Natural killer cell (primary cell): Measurements from ENCODE around the gene PTPRK. TPM values are rescaled to one million over a fixed set of nuclear protein-coding genes. Genes with fewer than 3 reads are reported as not detected.

Experiments used
- ATAC-seq, 3 donors: fragments of 150-1000 bp in 2 of 3; fragments of 200-7000 bp in 1 of 3; cut with Tn5 transposase; 1 replicate in 1 of 3; 2 replicates in 2 of 3; pipeline ENCODE4 v1.10.0; 2021; ENCODE audit warnings: mild to moderate bottlenecking in 2 of 3, moderate library complexity in 2 of 3
- DNase-seq, 2 donors: peaks; one replicate each; pipeline versions ENCODE4 v3.0.0 to v3.0.0-alpha.2; 2013 to 2021; ENCODE audit warnings: mixed read lengths in 1 of 2
- H3K27ac ChIP-seq: one replicate; pipeline ENCODE4 v1.5.1; 2013; ENCODE audit warnings: mild to moderate bottlenecking, low read length
- H3K27me3 ChIP-seq: one replicate; pipeline ENCODE4 v1.6.1; 2013; ENCODE audit warnings: low read length; ENCODE audit not compliant: control insufficient read depth, insufficient read depth
- H3K36me3 ChIP-seq: one replicate; pipeline ENCODE4 v1.6.1; 2013; ENCODE audit warnings: low read length; ENCODE audit not compliant: control insufficient read depth, insufficient read depth
- H3K4me1 ChIP-seq: one replicate; pipeline ENCODE4 v1.6.1; 2013; ENCODE audit warnings: low read length; ENCODE audit not compliant: control insufficient read depth, insufficient read depth
- H3K4me3 ChIP-seq: one replicate; pipeline ENCODE4 v1.5.1; 2013; ENCODE audit warnings: low read length
- H3K9me3 ChIP-seq: one replicate; pipeline ENCODE4 v1.6.1; 2013; ENCODE audit warnings: low read length; ENCODE audit not compliant: control insufficient read depth, insufficient read depth
- H3K27ac Mint-ChIP-seq, 2 donors: one replicate each; pipeline ENCODE4 v1.8.0; 2022; ENCODE audit warnings: mild to moderate bottlenecking in 2 of 2, mixed read lengths in 2 of 2, moderate library complexity in 1 of 2
- H3K27me3 Mint-ChIP-seq, 2 donors: one replicate each; pipeline ENCODE4 v1.8.0; 2022; ENCODE audit warnings: low read depth in 2 of 2, mixed read lengths in 2 of 2
- H3K36me3 Mint-ChIP-seq: one replicate; pipeline ENCODE4 v1.8.0; 2022; ENCODE audit warnings: mixed read lengths
- H3K4me1 Mint-ChIP-seq, 2 donors: one replicate each; pipeline ENCODE4 v1.8.0; 2022; ENCODE audit warnings: mixed read lengths in 2 of 2
- H3K4me3 Mint-ChIP-seq: one replicate; pipeline ENCODE4 v1.8.0; 2022; ENCODE audit warnings: mild to moderate bottlenecking, moderate library complexity, mixed read lengths
- H3K9me3 Mint-ChIP-seq, 2 donors: one replicate each; pipeline ENCODE4 v1.8.0; 2022; ENCODE audit warnings: mixed read lengths in 2 of 2
- CTCF ChIP-seq: fragments of 200-600 bp; IDR thresholded peaks from one replicate; pipeline ENCODE4 v1.8.0; 2022; ENCODE audit warnings: antibody characterized with exemption
- WGBS: methylation state at CpG from one replicate; pipeline ENCODE4 v1.1.7; 2013; ENCODE audit warnings: missing lambda C conversion rate; ENCODE audit not compliant: insufficient coverage; 5-methylcytosine and 5-hydroxymethylcytosine counted together
- intact Hi-C: fragments of 100-400 bp; cut with micrococcal nuclease; formaldehyde crosslinking; loops from one replicate; pipeline ENCODE4 v1.14.2; 2022
- total RNA-seq, 4 donors: library from RNA; stranded (reverse); fragments of 120-200 nt in 1 of 4; gene quantifications; one replicate each; pipeline versions ENCODE4 v1.2.3 to v1.2.4, GENCODE V29; 2013 to 2022

Gene PTPRK
- total RNA-seq, 3 donors from 2014 or later (not counting 1 experiment from before 2014, with no cell fraction given) = 0.14 to 1.2 (median 0.95) TPM

- no peaks in the 10 kb centered on the region for H3K27me3 ChIP-seq
- H3K27ac Mint-ChIP-seq = no peak overlapping the region
- no peaks in the 10 kb centered on the region for H3K4me1 Mint-ChIP-seq
- no peak overlapping the region for H3K4me3 ChIP-seq
- intact Hi-C loops = no loop called here
- WGBS = no CpG with 5 or more reads among the region's 2 CpGs
- TF ChIP-seq CTCF = no peak
- DNase-seq = no peak
- H3K4me1 ChIP-seq = no peaks in the 10 kb centered on the region
- no peak overlapping the region for H3K4me3 Mint-ChIP-seq
- H3K27me3 Mint-ChIP-seq = no peaks in the 10 kb centered on the region
- H3K27ac ChIP-seq = no peak overlapping the region
- H3K9me3 Mint-ChIP-seq = no peaks in the 10 kb centered on the region
- no peaks in the 10 kb centered on the region for H3K36me3 ChIP-seq
- no peak for ATAC-seq
- no peaks in the 10 kb centered on the region for H3K9me3 ChIP-seq
- no peaks in the 10 kb centered on the region for H3K36me3 Mint-ChIP-seq
Observed at GRCh38 chr6:128361378-128361777, 159.0 kb downstream of the PTPRK start.

- Histone ChIP-seq H3K4me1 (no peaks in the 10 kb centered on the region), H3K4me3 (no peak overlapping the region), H3K9me3 (no peaks in the 10 kb centered on the region), H3K27me3 (no peaks in the 10 kb centered on the region), H3K27ac (no peak overlapping the region), H3K36me3 (no peaks in the 10 kb centered on the region)
- DNase-seq (no peak), ATAC-seq (no peak)
- 50% methylated on average over 2 of the region's 3 CpGs for WGBS
- no peaks in the 10 kb centered on the region for H3K27me3 Mint-ChIP-seq
- H3K4me3 Mint-ChIP-seq = no peak overlapping the region
- no peak overlapping the region for H3K27ac Mint-ChIP-seq
- TF ChIP-seq CTCF = no peak
- H3K4me1 Mint-ChIP-seq = no peaks in the 10 kb centered on the region
- H3K36me3 Mint-ChIP-seq = no peaks in the 10 kb centered on the region
- intact Hi-C loops = no loop called here
- no peaks in the 10 kb centered on the region for H3K9me3 Mint-ChIP-seq
Observed at GRCh38 chr6:128358244-128358776, 162.1 kb downstream of the PTPRK start.

- ATAC-seq = no peak
- 88% methylated on average over 2 of the region's 3 CpGs for WGBS
- Mint-ChIP-seq H3K9me3 (no peaks in the 10 kb centered on the region), H3K27ac (no peak overlapping the region), H3K27me3 (no peaks in the 10 kb centered on the region), H3K4me1 (no peaks in the 10 kb centered on the region), H3K4me3 (no peak overlapping the region), H3K36me3 (no peaks in the 10 kb centered on the region)
- intact Hi-C loops = no loop called here
- TF ChIP-seq CTCF = no peak
- Histone ChIP-seq H3K4me3 (no peak overlapping the region), H3K36me3 (no peaks in the 10 kb centered on the region), H3K27me3 (no peaks in the 10 kb centered on the region), H3K4me1 (no peaks in the 10 kb centered on the region), H3K9me3 (no peaks in the 10 kb centered on the region), H3K27ac (no peak overlapping the region)
- DNase-seq = no peak
Observed at GRCh38 chr6:128357392-128358130, 162.8 kb downstream of the PTPRK start.

- ATAC-seq = no peak
- no peak overlapping the region for H3K27ac ChIP-seq
- no peak for DNase-seq
- Mint-ChIP-seq H3K36me3 (no peaks in the 10 kb centered on the region), H3K4me1 (no peaks in the 10 kb centered on the region), H3K27me3 (peaks cover 0 to 7% of the 10 kb centered on the region in 2 donors), H3K4me3 (no peak overlapping the region), H3K27ac (no peak overlapping the region), H3K9me3 (no peaks in the 10 kb centered on the region)
- H3K9me3 ChIP-seq = no peaks in the 10 kb centered on the region
- H3K27me3 ChIP-seq = no peaks in the 10 kb centered on the region
- H3K36me3 ChIP-seq = no peaks in the 10 kb centered on the region
- no peak overlapping the region for H3K4me3 ChIP-seq
- WGBS = 83% methylated on average over 1 of the region's 1 CpG
- H3K4me1 ChIP-seq = no peaks in the 10 kb centered on the region
- intact Hi-C loops = no loop called here
- no peak for TF ChIP-seq CTCF
Observed at GRCh38 chr6:128352366-128352765, 168.0 kb downstream of the PTPRK start.
